Thyroid gland (tissue), 4 donors: Measurements from ENCODE around the gene AFF2.

Experiments
- CTCF ChIP-seq, 6 experiments: fragments of 200-600 bp in 3 of 6; fragments of 450-650 bp in 3 of 6; sonication (generic) in 3 of 6; IDR thresholded peaks; one replicate each; pipeline ENCODE4 v1.5.1; 2016 to 2019; ENCODE audit warnings: antibody characterized with exemption in 6 of 6, mild to moderate bottlenecking in 2 of 6, inconsistent platforms in 1 of 6, moderate library complexity in 1 of 6
- POLR2A ChIP-seq, 2 donors: fragments of 450-650 bp; IDR thresholded peaks; one replicate each; pipeline ENCODE4 v1.6.1; 2017; ENCODE audit warnings: antibody characterized with exemption in 2 of 2, mild to moderate bottlenecking in 2 of 2, moderate library complexity in 1 of 2

GRCh38 chrX:148728901-148729300 is 228.5 kb downstream of the AFF2 start:
- no peak for TF ChIP-seq CTCF (IDR thresholded peaks at IDR 0.05)
- TF ChIP-seq POLR2A (IDR thresholded peaks at IDR 0.05), result no peak
